DMS114 treated with DMSO at 0.1 percent for 48 hours (cell line): ENCODE data around the gene CACNA1G.

Experiments
- DNase-seq: peaks from one replicate; lab custom pipeline; 2025; ENCODE audit not compliant: unreplicated experiment; lab: John Stamatoyannopoulos, UW

Gene CACNA1G

GRCh38 chr17:50645748-50646682 lies 85.5 kb downstream of the CACNA1G start:
- DNase-seq, result no peak

GRCh38 chr17:50647187-50647586 lies 86.7 kb downstream of the CACNA1G start:
- no peak for DNase-seq

- no peak for DNase-seq
Measured at GRCh38 chr17:50649042-50649908, 88.8 kb downstream of the CACNA1G start.

- no peak for DNase-seq
Measured at GRCh38 chr17:50651661-50652060, 91.1 kb downstream of the CACNA1G start.

GRCh38 chr17:50653738-50654137 lies 93.2 kb downstream of the CACNA1G start:
- DNase-seq, result no peak

- no peak for DNase-seq
Measured at GRCh38 chr17:50656509-50656908, 96.0 kb downstream of the CACNA1G start.

GRCh38 chr17:50657054-50657453 lies 96.5 kb downstream of the CACNA1G start:
- no peak for DNase-seq

GRCh38 chr17:50657627-50658026 lies 97.1 kb downstream of the CACNA1G start:
- no peak for DNase-seq

- no peak for DNase-seq
Measured at GRCh38 chr17:50658616-50659015, 98.1 kb downstream of the CACNA1G start.

- no peak for DNase-seq
Measured at GRCh38 chr17:50659179-50659578, 98.7 kb downstream of the CACNA1G start.

GRCh38 chr17:50660042-50660886 lies 99.7 kb downstream of the CACNA1G start:
- no peak for DNase-seq

- no peak for DNase-seq
Measured at GRCh38 chr17:50660887-50661345, 100.4 kb downstream of the CACNA1G start.

GRCh38 chr17:50661348-50661747 lies 100.8 kb downstream of the CACNA1G start:
- DNase-seq, result no peak

GRCh38 chr17:50661795-50662391 lies 101.4 kb downstream of the CACNA1G start:
- DNase-seq, result no peak

GRCh38 chr17:50662632-50663225 lies 102.2 kb downstream of the CACNA1G start:
- DNase-seq, result no peak

GRCh38 chr17:50663812-50664374 lies 103.4 kb downstream of the CACNA1G start:
- DNase-seq, result no peak

GRCh38 chr17:50664788-50665458 lies 104.4 kb downstream of the CACNA1G start:
- DNase-seq, result no peak

GRCh38 chr17:50665838-50666237 lies 105.3 kb downstream of the CACNA1G start:
- DNase-seq, result no peak

- no peak for DNase-seq
Measured at GRCh38 chr17:50666316-50666715, 105.8 kb downstream of the CACNA1G start.
